ENCODE data around the gene PALLD. TPM values are rescaled to one million over a fixed set of nuclear protein-coding genes. Genes with fewer than 3 reads are reported as not detected.

Gene PALLD
- total RNA-seq, 1 experiment from 2014 or later: 23.7 TPM

DNA sequence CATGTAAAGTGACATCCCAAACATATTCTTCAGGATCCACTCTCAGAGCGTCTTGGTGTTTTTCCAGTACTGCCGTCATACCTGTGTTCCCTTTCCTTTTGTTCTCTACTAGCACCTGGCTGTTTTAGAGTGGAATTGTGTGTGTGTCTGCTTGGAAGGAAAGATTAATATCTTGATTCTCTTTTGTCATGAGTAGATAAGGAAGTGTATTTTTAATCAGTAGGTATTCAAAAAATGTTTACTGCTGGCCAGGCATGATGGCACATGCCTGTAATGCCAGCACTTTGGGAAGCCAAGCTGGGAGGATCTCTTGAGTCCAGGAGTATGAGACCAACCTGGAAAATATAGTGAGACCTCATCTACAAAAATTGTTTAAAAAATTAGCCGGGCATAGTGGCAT is 314.4 kb downstream of the PALLD start:
- TF ChIP-seq, protein P1, sequence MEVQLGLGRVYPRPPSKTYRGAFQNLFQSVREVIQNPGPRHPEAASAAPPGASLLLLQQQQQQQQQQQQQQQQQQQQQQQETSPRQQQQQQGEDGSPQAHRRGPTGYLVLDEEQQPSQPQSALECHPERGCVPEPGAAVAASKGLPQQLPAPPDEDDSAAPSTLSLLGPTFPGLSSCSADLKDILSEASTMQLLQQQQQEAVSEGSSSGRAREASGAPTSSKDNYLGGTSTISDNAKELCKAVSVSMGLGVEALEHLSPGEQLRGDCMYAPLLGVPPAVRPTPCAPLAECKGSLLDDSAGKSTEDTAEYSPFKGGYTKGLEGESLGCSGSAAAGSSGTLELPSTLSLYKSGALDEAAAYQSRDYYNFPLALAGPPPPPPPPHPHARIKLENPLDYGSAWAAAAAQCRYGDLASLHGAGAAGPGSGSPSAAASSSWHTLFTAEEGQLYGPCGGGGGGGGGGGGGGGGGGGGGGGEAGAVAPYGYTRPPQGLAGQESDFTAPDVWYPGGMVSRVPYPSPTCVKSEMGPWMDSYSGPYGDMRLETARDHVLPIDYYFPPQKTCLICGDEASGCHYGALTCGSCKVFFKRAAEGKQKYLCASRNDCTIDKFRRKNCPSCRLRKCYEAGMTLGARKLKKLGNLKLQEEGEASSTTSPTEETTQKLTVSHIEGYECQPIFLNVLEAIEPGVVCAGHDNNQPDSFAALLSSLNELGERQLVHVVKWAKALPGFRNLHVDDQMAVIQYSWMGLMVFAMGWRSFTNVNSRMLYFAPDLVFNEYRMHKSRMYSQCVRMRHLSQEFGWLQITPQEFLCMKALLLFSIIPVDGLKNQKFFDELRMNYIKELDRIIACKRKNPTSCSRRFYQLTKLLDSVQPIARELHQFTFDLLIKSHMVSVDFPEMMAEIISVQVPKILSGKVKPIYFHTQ (CRISPR knock-in tag; IDR thresholded peaks at IDR 0.05): no peak
- TF ChIP-seq MYBL2 (CRISPR knock-in tag; IDR thresholded peaks at IDR 0.05): no peak
- TF ChIP-seq ZNF263 (CRISPR knock-in tag; IDR thresholded peaks at IDR 0.05; ENCODE audit: low read depth): no peak
- TF ChIP-seq, protein P2, sequence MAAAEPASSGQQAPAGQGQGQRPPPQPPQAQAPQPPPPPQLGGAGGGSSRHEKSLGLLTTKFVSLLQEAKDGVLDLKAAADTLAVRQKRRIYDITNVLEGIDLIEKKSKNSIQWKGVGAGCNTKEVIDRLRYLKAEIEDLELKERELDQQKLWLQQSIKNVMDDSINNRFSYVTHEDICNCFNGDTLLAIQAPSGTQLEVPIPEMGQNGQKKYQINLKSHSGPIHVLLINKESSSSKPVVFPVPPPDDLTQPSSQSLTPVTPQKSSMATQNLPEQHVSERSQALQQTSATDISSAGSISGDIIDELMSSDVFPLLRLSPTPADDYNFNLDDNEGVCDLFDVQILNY (CRISPR knock-in tag; IDR thresholded peaks at IDR 0.05): no peak
- TF ChIP-seq, protein P3, sequence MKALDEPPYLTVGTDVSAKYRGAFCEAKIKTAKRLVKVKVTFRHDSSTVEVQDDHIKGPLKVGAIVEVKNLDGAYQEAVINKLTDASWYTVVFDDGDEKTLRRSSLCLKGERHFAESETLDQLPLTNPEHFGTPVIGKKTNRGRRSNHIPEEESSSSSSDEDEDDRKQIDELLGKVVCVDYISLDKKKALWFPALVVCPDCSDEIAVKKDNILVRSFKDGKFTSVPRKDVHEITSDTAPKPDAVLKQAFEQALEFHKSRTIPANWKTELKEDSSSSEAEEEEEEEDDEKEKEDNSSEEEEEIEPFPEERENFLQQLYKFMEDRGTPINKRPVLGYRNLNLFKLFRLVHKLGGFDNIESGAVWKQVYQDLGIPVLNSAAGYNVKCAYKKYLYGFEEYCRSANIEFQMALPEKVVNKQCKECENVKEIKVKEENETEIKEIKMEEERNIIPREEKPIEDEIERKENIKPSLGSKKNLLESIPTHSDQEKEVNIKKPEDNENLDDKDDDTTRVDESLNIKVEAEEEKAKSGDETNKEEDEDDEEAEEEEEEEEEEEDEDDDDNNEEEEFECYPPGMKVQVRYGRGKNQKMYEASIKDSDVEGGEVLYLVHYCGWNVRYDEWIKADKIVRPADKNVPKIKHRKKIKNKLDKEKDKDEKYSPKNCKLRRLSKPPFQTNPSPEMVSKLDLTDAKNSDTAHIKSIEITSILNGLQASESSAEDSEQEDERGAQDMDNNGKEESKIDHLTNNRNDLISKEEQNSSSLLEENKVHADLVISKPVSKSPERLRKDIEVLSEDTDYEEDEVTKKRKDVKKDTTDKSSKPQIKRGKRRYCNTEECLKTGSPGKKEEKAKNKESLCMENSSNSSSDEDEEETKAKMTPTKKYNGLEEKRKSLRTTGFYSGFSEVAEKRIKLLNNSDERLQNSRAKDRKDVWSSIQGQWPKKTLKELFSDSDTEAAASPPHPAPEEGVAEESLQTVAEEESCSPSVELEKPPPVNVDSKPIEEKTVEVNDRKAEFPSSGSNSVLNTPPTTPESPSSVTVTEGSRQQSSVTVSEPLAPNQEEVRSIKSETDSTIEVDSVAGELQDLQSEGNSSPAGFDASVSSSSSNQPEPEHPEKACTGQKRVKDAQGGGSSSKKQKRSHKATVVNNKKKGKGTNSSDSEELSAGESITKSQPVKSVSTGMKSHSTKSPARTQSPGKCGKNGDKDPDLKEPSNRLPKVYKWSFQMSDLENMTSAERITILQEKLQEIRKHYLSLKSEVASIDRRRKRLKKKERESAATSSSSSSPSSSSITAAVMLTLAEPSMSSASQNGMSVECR (CRISPR knock-in tag; IDR thresholded peaks at IDR 0.05; ENCODE audit: borderline replicate concordance): no peak
- TF ChIP-seq, protein P4, sequence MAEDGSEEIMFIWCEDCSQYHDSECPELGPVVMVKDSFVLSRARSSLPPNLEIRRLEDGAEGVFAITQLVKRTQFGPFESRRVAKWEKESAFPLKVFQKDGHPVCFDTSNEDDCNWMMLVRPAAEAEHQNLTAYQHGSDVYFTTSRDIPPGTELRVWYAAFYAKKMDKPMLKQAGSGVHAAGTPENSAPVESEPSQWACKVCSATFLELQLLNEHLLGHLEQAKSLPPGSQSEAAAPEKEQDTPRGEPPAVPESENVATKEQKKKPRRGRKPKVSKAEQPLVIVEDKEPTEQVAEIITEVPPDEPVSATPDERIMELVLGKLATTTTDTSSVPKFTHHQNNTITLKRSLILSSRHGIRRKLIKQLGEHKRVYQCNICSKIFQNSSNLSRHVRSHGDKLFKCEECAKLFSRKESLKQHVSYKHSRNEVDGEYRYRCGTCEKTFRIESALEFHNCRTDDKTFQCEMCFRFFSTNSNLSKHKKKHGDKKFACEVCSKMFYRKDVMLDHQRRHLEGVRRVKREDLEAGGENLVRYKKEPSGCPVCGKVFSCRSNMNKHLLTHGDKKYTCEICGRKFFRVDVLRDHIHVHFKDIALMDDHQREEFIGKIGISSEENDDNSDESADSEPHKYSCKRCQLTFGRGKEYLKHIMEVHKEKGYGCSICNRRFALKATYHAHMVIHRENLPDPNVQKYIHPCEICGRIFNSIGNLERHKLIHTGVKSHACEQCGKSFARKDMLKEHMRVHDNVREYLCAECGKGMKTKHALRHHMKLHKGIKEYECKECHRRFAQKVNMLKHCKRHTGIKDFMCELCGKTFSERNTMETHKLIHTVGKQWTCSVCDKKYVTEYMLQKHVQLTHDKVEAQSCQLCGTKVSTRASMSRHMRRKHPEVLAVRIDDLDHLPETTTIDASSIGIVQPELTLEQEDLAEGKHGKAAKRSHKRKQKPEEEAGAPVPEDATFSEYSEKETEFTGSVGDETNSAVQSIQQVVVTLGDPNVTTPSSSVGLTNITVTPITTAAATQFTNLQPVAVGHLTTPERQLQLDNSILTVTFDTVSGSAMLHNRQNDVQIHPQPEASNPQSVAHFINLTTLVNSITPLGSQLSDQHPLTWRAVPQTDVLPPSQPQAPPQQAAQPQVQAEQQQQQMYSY (CRISPR knock-in tag; IDR thresholded peaks at IDR 0.05): no peak
- TF ChIP-seq, protein P5, sequence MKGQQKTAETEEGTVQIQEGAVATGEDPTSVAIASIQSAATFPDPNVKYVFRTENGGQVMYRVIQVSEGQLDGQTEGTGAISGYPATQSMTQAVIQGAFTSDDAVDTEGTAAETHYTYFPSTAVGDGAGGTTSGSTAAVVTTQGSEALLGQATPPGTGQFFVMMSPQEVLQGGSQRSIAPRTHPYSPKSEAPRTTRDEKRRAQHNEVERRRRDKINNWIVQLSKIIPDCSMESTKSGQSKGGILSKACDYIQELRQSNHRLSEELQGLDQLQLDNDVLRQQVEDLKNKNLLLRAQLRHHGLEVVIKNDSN (CRISPR knock-in tag; IDR thresholded peaks at IDR 0.05): no peak
- no peak for TF ChIP-seq SOX15 (CRISPR knock-in tag; IDR thresholded peaks at IDR 0.05)
- no peak for TF ChIP-seq ZNF219 (CRISPR knock-in tag; IDR thresholded peaks at IDR 0.05; ENCODE audit: borderline replicate concordance)
- no peak for TF ChIP-seq ZNF416 (CRISPR knock-in tag; IDR thresholded peaks at IDR 0.05)
- no peak for TF ChIP-seq JAZF1 (CRISPR knock-in tag; IDR thresholded peaks at IDR 0.05)
- no peak for TF ChIP-seq SMAD4 (CRISPR knock-in tag; IDR thresholded peaks at IDR 0.05)
- TF ChIP-seq NFATC4 (CRISPR knock-in tag; IDR thresholded peaks at IDR 0.05): no peak
- TF ChIP-seq, protein P6, sequence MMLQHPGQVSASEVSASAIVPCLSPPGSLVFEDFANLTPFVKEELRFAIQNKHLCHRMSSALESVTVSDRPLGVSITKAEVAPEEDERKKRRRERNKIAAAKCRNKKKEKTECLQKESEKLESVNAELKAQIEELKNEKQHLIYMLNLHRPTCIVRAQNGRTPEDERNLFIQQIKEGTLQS (CRISPR knock-in tag; conservative IDR thresholded peaks at IDR 0.05): no peak
- TF ChIP-seq GTF2I (CRISPR knock-in tag; conservative IDR thresholded peaks at IDR 0.05): no peak
- TF ChIP-seq OVOL2 (CRISPR knock-in tag; IDR thresholded peaks at IDR 0.05; ENCODE audit: borderline replicate concordance): no peak
- no peak for TF ChIP-seq TCF7 (CRISPR knock-in tag; IDR thresholded peaks at IDR 0.05; ENCODE audit: low read depth)
- TF ChIP-seq ELF4 (CRISPR knock-in tag; IDR thresholded peaks at IDR 0.05; ENCODE audit: low read depth): no peak
- ATAC-seq: no peak
- POLR2A ChIA-PET: no interaction called here
- CTCF ChIA-PET: no interaction called here
- Mint-ChIP-seq H3K27ac (no peak overlapping the region), H3K4me3 (no peak overlapping the region), H3K4me1 (peaks cover 21% of the 10 kb centered on the region), H3K27me3 (ENCODE audit: low read depth) (no peaks in the 10 kb centered on the region), H3K9me3 (0 out of 2 replicates have a peak, but pooled peaks cover 5% of the 10 kb centered on the region), H3K36me3 (no peaks in the 10 kb centered on the region)
- no peak for DNase-seq (ENCODE audit: low spot score)

All from WTC11 (cell line).